GM19238 (cell line): ENCODE data around the gene GFY.
"Not testable (repeated sequence)": the region's sequence is repeated elsewhere in the genome, so short reads cannot be mapped to it uniquely, and the experiment has no call there.

Experiments used
- DNase-seq: peaks from one replicate; pipeline ENCODE4 v3.0.0; 2011; ENCODE audit warnings: low spot score; ENCODE audit not compliant: insufficient read length

Gene GFY

GRCh38 chr19:49468199-49468598 is 43.0 kb downstream of the GFY start:
- DNase-seq: no peak

DNA sequence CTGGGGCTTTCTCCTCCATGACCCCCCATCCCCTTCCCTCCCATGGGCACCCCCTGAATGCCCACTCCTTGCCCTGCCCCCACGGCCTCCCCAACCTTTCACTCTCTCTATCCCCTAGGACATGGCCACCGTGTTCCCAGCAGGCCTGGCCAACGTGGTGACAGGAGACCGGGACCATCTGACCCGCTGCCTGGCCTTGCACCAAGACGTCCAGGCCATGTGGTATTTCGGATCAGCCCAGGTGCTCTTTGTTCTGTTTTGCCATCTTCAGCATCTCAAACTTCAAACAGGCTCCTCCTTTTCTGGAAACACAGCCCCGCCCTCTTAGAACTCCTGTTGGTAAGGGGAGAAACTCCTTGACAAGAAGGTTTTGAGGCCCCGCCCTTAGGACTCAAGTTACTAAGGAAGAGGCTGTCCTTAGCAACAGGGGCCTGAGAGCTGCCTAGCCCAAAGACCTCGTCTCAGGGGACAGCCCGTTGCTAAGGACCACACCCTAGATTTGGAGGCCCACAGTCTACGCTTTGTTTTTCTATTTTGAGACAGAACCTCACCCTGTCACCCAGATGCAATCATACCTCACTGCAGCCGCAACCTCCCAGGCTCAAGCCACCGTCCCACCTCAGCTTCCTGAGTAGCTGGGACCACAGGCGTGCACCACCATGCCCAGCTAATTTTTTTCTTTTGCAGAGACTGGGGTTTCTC is 43.7 kb downstream of the GFY start:
- DNase-seq: peak; percentile 67

DNA sequence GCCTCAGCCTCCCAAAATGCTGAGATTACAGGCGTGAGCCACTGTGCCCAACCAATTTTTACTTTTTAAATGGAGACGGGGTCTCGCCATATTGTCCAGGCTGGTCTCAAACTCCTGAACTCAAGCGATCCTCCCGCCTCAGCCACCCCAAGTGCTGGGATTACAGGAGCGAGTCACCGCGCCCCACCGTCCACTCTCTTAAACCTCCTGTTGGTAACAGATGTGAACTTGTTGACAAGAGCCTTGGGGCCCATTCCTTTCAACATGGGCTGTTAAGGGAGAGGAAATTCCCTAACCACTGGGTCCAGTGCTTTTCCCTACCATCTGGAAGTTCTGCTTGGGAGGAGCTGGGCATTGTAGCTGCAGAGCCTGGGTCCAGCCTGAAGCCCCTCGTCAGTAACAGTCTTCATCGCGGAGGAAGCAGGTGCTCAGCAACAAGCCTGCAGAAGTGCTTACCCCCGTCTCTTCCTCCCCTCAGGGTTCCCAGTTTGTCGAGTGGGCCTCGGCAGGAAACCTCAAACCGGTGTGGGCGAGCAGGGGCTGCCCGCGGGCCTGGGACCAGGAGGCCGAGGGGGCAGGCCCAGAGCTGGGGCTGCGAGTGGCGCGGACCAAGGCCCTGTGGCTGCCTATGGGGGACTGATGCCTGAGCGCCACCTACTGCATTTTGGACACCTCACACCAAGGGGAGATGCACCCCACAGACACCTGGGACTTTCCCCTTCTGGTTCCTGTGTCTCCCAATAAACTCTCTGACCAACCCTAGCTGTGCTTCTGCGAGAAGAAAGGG is 44.8 kb downstream of the GFY start:
- DNase-seq: peak; percentile 69

DNA sequence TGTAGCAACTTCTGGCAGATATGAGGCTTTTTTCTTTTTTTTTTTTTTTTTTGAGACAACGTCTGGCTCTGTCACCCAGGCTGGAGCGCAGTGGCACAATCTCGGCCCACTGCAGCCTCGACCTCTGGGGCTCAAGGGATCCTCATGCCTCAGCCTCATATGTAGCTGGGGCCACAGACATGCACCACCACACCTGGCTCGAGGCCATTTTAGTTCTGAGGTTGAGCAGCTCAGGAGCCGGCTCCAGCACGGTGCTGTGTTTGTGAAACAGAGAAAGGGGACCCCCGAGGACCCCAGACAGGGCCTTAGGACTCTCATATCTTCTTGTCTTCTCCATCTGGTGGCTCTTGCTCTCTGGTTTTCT is 45.4 kb downstream of the GFY start:
- no peak for DNase-seq

GRCh38 chr19:49472936-49473335 is 47.7 kb downstream of the GFY start:
- DNase-seq: no peak

DNA sequence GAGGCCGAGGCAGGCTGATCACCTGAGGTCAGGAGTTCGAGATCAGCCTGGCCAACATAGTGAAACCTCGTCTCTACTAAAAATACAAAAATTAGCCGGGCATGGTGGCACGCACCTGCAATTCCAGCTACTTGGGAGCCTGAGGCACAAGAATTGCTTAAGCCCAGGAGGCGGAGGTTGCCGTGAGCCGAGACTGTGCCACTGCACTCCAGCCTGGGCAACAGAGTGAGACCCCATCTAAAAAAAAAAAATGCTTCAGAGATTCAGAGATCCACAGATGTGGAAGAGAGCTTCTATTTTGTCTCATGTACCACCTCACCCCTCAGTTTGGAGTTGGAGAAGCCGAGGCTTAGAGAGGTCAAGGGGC is 48.3 kb downstream of the GFY start:
- DNase-seq: not testable (repeated sequence)

- peak; percentile 97 for DNase-seq
These were observed 48.8 kb downstream of the GFY start, which contains the start of gene FLT3LG for GRCh38 chr19:49473868-49474541. Gene FLT3LG, plus strand, starts transcription at chr19:49474215. Its CDS starts 425 bp downstream, at chr19:49474640.

DNA sequence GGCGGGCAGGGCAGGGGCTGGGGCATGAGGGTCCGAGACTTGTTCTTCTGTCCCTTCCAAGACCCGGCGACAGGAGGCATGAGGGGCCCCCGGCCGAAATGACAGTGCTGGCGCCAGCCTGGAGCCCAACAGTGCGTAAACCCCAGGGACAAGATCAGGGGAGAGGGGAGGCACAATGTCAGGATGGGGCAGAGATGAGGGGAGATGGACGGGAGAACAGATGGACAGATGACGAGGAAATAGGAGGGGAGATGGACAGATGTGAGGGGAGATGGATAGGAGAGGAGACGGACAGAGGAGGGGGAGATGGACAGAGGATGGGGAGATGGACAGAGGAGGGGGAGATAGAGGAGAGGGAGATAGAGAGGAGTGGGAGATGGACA is 49.3 kb downstream of the GFY start:
- DNase-seq: no peak

GRCh38 chr19:49475191-49475917 is 50.2 kb downstream of the GFY start:
- DNase-seq: no peak

GRCh38 chr19:49475995-49476880 is 51.0 kb downstream of the GFY start:
- DNase-seq: no peak
